ENCODE measurements around the gene ZSCAN5B.
"Not testable (repeated sequence)": the region's sequence is repeated elsewhere in the genome, so short reads cannot be mapped to it uniquely, and the experiment has no call there.

The ZSCAN5B gene

GRCh38 chr19:56175861-56176307 lies 21.7 kb downstream of the ZSCAN5B start, which contains the start of gene GALP:
TSS of gene GALP (plus strand) at chr19:56176008. CDS start at chr19:56177109, 1,101 bp downstream.
- DNase-seq = not testable (repeated sequence)

- no peak for DNase-seq
Measured at GRCh38 chr19:56174550-56174949, 23.0 kb downstream of the ZSCAN5B start.

DNA sequence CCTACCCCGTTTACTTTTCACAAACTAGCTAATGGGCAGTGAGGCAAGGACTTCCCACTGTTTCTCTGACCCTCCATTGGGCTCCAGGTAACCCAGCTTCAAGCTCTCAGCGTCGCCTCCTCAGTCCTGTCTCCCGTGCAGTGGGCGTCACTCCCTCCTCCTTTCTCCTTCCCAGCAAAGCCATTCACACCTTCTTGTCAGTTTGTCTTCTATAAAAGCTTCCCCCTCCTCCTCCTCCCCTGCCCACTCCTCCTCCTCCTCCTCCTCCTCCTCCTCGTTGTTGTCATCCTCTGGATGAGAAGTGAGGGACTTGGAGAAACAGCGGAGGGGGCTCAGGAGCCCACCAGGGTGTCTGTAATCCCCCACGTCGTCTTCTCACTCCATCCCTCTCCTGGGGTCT lies 23.5 kb downstream of the ZSCAN5B start:
- DNase-seq = no peak

DNA sequence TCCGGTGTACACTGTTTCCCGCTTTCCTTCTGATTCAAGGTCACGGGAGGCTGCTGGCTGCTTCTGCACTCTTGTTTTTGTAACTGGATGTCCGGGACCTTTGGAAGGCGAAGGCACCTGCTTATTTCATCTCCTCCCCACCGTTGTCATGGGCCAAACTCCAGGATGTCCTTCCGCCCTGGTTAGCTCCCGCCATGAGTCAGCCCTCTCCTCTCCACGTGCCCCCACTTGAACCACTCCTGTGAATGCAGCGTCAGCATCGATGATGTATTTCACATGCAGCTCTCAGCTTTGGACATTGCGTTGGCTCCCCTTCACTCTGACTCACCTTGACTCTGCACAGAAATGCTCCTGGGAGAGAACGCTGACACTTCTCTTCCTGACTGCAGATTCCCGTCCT lies 27.3 kb downstream of the ZSCAN5B start:
- no peak for DNase-seq

GRCh38 chr19:56167064-56167578 lies 30.5 kb downstream of the ZSCAN5B start:
- no peak for DNase-seq

GRCh38 chr19:56163097-56163496 lies 34.5 kb downstream of the ZSCAN5B start:
- no peak for DNase-seq

DNA sequence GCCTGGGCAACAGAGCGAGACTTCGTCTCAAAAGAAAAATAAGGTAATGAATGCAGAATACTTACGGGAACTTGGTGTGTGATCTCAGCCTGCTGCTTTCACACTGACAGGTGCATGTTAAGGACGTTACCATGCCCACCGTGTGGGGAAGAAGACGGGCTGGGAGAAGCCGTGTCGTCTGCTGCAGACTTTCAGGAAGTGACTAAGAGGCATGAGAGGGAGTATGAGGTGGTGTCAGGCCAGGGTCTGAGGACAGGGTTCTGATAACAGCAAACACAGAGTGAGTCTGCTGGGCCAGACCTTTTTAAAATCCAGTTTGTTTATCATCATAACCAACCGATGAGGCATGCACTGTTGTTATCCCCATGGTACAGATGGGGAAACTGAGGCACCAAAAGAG lies 35.3 kb downstream of the ZSCAN5B start:
- DNase-seq = peak; percentile 44

- no peak for DNase-seq
Measured at GRCh38 chr19:56161534-56161933, 36.0 kb downstream of the ZSCAN5B start.

DNA sequence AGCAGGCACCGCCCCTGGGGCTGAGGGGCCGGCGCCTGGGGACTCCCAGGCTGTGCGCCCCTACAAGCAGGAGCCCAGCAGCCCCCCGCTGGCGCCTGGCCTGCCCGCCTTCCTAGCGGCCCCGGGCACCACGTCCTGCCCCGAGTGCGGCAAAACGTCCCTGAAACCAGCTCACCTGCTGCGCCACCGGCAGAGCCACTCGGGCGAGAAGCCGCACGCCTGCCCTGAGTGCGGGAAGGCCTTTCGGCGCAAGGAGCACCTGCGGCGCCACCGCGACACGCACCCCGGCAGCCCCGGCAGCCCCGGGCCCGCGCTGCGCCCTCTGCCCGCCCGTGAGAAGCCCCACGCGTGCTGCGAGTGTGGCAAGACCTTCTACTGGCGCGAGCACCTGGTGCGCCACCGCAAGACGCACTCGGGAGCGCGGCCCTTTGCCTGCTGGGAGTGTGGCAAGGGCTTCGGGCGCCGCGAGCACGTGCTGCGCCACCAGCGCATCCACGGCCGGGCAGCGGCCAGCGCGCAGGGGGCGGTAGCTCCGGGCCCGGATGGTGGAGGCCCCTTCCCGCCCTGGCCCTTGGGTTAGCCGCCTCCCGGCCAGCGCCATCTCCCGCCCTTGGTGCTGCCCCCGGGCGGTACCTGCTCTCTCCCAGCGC lies 37.8 kb downstream of the ZSCAN5B start:
- no peak for DNase-seq

GRCh38 chr19:56159009-56159559 lies 38.5 kb downstream of the ZSCAN5B start:
- DNase-seq = no peak

DNA sequence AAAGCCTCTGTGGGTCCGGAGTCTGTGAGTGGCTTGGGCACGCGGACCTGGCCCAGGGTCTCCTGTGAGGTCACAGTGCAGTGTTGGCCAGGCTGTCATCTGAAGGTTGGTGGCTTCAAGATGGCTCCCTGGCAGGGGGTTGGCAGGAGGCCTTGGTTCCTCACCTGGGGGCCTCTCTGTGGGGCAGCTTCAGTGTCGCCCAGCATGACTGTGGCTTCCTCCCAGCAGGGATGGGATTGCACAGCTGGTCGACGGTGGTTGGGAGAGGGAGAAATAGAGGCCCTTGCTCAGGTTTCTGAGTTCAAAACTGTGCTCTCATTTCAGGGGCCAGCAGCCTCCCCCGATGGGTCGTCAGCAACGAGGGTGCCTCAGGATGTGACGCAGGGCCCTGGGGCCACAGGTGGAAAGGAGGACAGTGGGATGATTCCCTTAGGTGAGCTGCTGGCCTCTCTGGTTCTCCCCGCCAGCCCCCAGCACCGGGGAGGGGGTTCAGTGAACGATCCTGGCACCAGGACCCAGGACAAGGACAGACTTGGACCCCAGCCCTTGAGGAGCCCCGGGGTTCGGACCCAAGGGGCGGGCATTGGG lies 39.3 kb downstream of the ZSCAN5B start:
- no peak for DNase-seq

- DNase-seq = no peak
Measured at GRCh38 chr19:56156768-56157167, 40.8 kb downstream of the ZSCAN5B start.

GRCh38 chr19:56155124-56155687 lies 42.4 kb downstream of the ZSCAN5B start:
- no peak for DNase-seq

- no peak for DNase-seq
Measured at GRCh38 chr19:56153507-56153906, 44.1 kb downstream of the ZSCAN5B start.

GRCh38 chr19:56152644-56153043 lies 44.9 kb downstream of the ZSCAN5B start:
- DNase-seq = no peak

GRCh38 chr19:56150358-56150757 lies 47.2 kb downstream of the ZSCAN5B start:
- DNase-seq = no peak

DNA sequence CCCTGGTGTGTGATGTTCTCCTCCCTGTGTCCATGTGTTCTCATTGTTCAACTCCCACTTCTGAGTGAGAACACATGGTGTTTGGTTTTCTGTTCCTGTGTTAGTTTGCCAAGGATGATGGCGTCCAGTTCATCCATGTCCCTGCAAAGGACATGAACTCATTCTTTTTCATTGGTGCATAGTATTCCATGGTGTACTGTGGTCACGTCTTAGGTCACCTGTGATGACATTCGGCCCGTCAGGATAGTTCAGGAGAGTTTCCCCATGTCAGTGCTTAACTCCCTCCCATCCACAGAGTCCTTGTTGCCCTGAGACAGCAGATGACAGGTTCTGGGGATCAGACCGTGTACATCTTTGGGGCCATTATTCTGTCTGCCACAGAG lies 47.9 kb downstream of the ZSCAN5B start:
- no peak for DNase-seq

- DNase-seq = not testable (repeated sequence)
Measured at GRCh38 chr19:56148955-56149655, 48.5 kb downstream of the ZSCAN5B start.

GRCh38 chr19:56148096-56148495 lies 49.5 kb downstream of the ZSCAN5B start:
- no peak for DNase-seq

- no peak for DNase-seq
Measured at GRCh38 chr19:56147307-56147706, 50.3 kb downstream of the ZSCAN5B start.

- no peak for DNase-seq
Measured at GRCh38 chr19:56146904-56147303, 50.7 kb downstream of the ZSCAN5B start.

- DNase-seq = no peak
Measured at GRCh38 chr19:56145698-56146097, 51.9 kb downstream of the ZSCAN5B start.

GRCh38 chr19:56144831-56145230 lies 52.8 kb downstream of the ZSCAN5B start:
- no peak for DNase-seq

Data from activated CD4-positive, alpha-beta T cell treated with anti-CD3 and anti-CD28 coated beads, Interleukin-10, Interleukin-2, amounts not matched to agents 100 ng/mL and 50 ng/mL, durations not matched to agents 16 hours and 8 hours (primary cell).